ENCODE data around the gene RENBP. TPM values are rescaled to one million over a fixed set of nuclear protein-coding genes. Genes with fewer than 3 reads are reported as not detected.
A peak's percentile ranks its signal among the peaks of the same experiment; 100 is the strongest.

The RENBP gene
- total and polyA plus RNA-seq, 2 of the 13 experiments (the other 11 are each of a cell fraction or from before 2014, with no cell fraction given), result 1.4 to 2.6 TPM

- TF ChIP-seq ZSCAN5A (CRISPR knock-in tag; IDR thresholded peaks at IDR 0.05; ENCODE audit: borderline replicate concordance), result no peak
- peak; percentile 84 for TF ChIP-seq AGO2 (optimal IDR thresholded peaks at IDR 0.05; ENCODE audit: low read depth, low read length)
- TF ChIP-seq PHF20 (CRISPR knock-in tag; IDR thresholded peaks at IDR 0.05), result no peak; the same call in 1 of the 2 replicates
- TF ChIP-seq RCOR2 (CRISPR knock-in tag; IDR thresholded peaks at IDR 0.05), result no peak
- TF ChIP-seq PPARG (CRISPR knock-in tag; conservative IDR thresholded peaks at IDR 0.05), result no peak
- TF ChIP-seq ZC3H4 (CRISPR knock-in tag; IDR thresholded peaks at IDR 0.05; ENCODE audit: borderline replicate concordance), result 0 out of 2 replicates have a peak, but pooled peaks have one; percentile 1
- no peak for TF ChIP-seq ZNF326 (CRISPR knock-in tag; IDR thresholded peaks at IDR 0.05; ENCODE audit: borderline replicate concordance)
- TF ChIP-seq ZNF670 (CRISPR knock-in tag; IDR thresholded peaks at IDR 0.05; ENCODE audit: borderline replicate concordance), result no peak
- TF ChIP-seq NKX3-1 (CRISPR knock-in tag; IDR thresholded peaks at IDR 0.05), result 0 out of 2 replicates have a peak, but pooled peaks have one; percentile 6
- no peak for TF ChIP-seq NPAS2 (CRISPR knock-in tag; IDR thresholded peaks at IDR 0.05; ENCODE audit: borderline replicate concordance)
- TF ChIP-seq, protein P1, sequence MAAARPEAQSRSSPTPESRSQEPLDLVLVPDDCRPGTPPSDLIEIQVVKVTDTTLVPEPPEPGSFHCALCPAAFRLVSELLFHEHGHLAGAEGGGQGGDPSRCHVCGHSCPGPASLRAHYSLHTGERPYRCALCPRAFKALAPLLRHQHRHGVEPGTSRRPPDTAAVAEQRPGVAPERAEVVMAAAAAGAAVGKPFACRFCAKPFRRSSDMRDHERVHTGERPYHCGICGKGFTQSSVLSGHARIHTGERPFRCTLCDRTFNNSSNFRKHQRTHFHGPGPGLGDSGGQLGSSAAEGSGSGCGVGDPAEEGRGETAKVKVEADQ (CRISPR knock-in tag; IDR thresholded peaks at IDR 0.05; ENCODE audit: borderline replicate concordance), result no peak
- TF ChIP-seq PAX8 (CRISPR knock-in tag; IDR thresholded peaks at IDR 0.05; ENCODE audit: borderline replicate concordance), result no peak
- no peak for TF ChIP-seq ARNT (IDR thresholded peaks at IDR 0.05)
- TF ChIP-seq CHD4 (IDR thresholded peaks at IDR 0.05; ENCODE audit: borderline replicate concordance, low read length), result no peak
- no peak for TF ChIP-seq SYNCRIP (IDR thresholded peaks at IDR 0.05; ENCODE audit: insufficient read depth, low read depth, low read length)
- no peak for TF ChIP-seq TERF1 (CRISPR knock-in tag; IDR thresholded peaks at IDR 0.05)
- no peak for TF ChIP-seq GATA4 (IDR thresholded peaks at IDR 0.05; ENCODE audit: borderline replicate concordance, low read depth)
- peak; percentile 46; the same call in 1 of the 2 replicates for TF ChIP-seq TBX2 (CRISPR knock-in tag; IDR thresholded peaks at IDR 0.05; ENCODE audit: borderline replicate concordance)
- no peak for TF ChIP-seq ZNF557 (CRISPR knock-in tag; IDR thresholded peaks at IDR 0.05)
- TF ChIP-seq XBP1 (CRISPR knock-in tag; IDR thresholded peaks at IDR 0.05), result no peak
- no peak for TF ChIP-seq ZNF383 (CRISPR knock-in tag; IDR thresholded peaks at IDR 0.05; ENCODE audit: borderline replicate concordance)
- peak; percentile 72; the same call in 1 of the 2 replicates for TF ChIP-seq ARNT2 (CRISPR knock-in tag; IDR thresholded peaks at IDR 0.05; ENCODE audit: low read depth)
- no peak for TF ChIP-seq ZKSCAN1 (IDR thresholded peaks at IDR 0.05; ENCODE audit: low read length)
- TF ChIP-seq ZNF441 (CRISPR knock-in tag; IDR thresholded peaks at IDR 0.05; ENCODE audit: borderline replicate concordance), result no peak; the same call in 1 of the 2 replicates
- TF ChIP-seq, protein P2, sequence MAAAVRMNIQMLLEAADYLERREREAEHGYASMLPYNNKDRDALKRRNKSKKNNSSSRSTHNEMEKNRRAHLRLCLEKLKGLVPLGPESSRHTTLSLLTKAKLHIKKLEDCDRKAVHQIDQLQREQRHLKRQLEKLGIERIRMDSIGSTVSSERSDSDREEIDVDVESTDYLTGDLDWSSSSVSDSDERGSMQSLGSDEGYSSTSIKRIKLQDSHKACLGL (CRISPR knock-in tag; IDR thresholded peaks at IDR 0.05), result peak; percentile 33; the same call in 1 of the 2 replicates
Measured at GRCh38 chrX:153927922-153928760, 16.3 kb downstream of the RENBP start (continued).

All from HepG2 (cell line).